GM08714 (cell line): ENCODE data around the gene KANSL3.

Source experiments
- H3K4me3 ChIP-seq: fragments of 200-500 bp; sonication (Bioruptor generic); 2 replicates; pipeline ENCODE4 v1.5.1; 2014; ENCODE audit warnings: mild to moderate bottlenecking, low read length, inconsistent platforms
- ZNF274 ChIP-seq: IDR thresholded peaks from 2 replicates; pipeline ENCODE4 v1.6.1; 2012; ENCODE audit warnings: mild to moderate bottlenecking, low read depth, low read length

Gene KANSL3

GRCh38 chr2:96602330-96602823 is 35.7 kb downstream of the KANSL3 start:
- no peak for TF ChIP-seq ZNF274
- H3K4me3 ChIP-seq: no peak overlapping the region

- no peak for TF ChIP-seq ZNF274
- no peak overlapping the region for H3K4me3 ChIP-seq
Observed at GRCh38 chr2:96601382-96602292, 36.5 kb downstream of the KANSL3 start.

DNA sequence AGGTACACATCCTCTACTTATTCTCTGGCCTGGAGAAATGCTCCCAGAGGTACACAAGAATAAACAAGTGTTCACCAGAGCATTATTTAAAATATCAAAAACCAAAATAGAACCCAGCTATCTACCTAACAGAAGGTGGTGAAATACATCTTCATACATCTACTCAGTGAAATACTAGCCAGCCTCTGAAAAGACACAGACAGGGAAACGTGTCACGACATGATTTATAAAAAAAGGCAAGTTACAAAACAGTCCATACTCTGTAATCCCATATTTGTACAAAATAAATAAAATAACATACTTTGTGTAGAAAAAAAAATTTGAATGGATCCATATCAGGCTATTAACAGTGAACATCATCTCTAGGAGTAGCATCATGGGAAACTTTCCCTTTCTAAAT is 38.2 kb downstream of the KANSL3 start:
- H3K4me3 ChIP-seq: no peak overlapping the region
- TF ChIP-seq ZNF274: no peak

GRCh38 chr2:96596596-96596995 is 41.5 kb downstream of the KANSL3 start:
- H3K4me3 ChIP-seq: no peak overlapping the region
- TF ChIP-seq ZNF274: no peak

DNA sequence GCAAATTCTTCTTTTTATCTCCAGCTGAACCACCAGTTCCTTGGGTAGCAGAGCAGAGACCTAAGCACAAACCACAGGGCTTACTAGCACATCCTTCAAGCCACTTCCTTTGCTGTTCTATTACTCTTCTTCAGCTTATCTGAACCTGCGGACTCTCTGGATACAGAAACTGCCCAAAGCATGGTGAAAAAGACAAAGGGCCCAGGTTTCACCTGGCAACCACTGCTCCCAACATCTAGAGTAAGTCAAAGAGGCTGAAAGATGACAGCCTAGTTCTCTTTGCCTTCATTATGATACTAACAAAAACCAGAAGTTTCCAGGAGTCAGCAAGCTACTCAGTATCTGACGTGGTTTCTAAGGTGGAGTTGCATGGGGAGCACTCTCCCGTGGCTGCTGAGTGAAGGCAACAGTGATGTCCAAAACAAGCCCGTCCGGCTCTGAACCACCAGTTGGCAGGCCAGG is 43.4 kb downstream of the KANSL3 start:
- no peak for TF ChIP-seq ZNF274
- H3K4me3 ChIP-seq: no peak overlapping the region

DNA sequence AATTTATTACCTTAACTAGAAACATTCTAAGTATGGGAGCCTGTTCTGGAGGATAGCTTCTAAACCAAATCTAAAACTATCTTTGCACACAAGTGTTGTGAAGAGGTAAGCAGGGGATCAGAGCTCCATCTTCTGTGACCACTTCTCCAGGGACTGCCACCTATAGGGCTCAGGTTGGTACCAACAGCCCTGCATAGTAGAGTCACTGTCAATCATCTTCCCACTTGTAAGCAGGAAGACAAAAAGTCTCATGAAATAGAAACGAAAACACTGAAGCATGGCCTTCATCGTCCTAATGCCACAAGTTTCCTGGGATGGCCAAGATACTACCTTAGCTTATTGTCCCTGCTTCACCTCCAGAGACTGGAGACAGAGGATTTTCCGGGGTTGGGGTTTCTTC is 43.8 kb downstream of the KANSL3 start:
- H3K4me3 ChIP-seq: no peak overlapping the region
- no peak for TF ChIP-seq ZNF274

DNA sequence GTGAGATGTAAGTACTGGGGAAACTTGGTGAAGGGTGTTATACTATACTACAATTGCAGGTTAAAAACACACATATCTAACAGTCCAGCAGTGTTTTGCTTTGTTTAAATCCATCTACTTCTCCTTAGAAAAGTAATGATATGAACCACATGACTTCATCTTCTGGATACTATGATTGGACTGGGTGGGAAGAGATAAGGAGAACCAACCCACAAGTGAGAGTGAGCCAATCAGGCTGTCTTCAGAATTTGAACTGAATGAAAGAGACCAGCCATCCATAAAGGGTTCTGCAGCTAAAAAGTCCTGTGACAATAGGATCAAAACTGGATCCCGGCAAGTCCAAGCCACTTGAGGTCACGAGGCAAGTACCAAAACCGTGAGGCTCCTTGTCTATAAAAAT is 46.6 kb downstream of the KANSL3 start:
- H3K4me3 ChIP-seq: no peak overlapping the region
- no peak for TF ChIP-seq ZNF274

GRCh38 chr2:96591054-96591453 is 47.1 kb downstream of the KANSL3 start:
- H3K4me3 ChIP-seq: no peak overlapping the region
- no peak for TF ChIP-seq ZNF274

GRCh38 chr2:96587843-96588242 is 50.3 kb downstream of the KANSL3 start:
- no peak for TF ChIP-seq ZNF274
- no peak overlapping the region for H3K4me3 ChIP-seq

DNA sequence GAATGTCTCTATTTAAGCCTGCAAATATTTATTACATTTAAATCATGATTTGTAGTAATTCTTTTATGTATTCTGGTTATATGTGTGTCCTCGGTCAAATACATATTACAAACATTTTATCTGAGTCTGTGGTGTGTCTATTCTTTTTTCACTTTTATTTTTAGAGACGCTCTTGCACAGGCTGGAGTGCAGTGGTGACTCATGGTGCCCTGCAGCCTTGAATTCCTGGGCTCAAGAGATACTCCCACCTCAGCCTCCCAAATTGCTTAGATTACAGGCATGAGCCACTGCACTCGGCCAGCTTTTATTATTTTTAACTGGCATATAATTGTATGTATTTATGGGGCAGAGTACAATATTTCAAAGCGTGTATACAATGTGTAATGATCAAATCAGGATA is 54.1 kb downstream of the KANSL3 start:
- TF ChIP-seq ZNF274: no peak
- no peak overlapping the region for H3K4me3 ChIP-seq

GRCh38 chr2:96580771-96581170 is 57.3 kb downstream of the KANSL3 start:
- no peak overlapping the region for H3K4me3 ChIP-seq
- TF ChIP-seq ZNF274: no peak

GRCh38 chr2:96579422-96579821 is 58.7 kb downstream of the KANSL3 start:
- no peak overlapping the region for H3K4me3 ChIP-seq
- no peak for TF ChIP-seq ZNF274

- TF ChIP-seq ZNF274: no peak
- H3K4me3 ChIP-seq: no peak overlapping the region
Observed at GRCh38 chr2:96578731-96579130, 59.4 kb downstream of the KANSL3 start.

- no peak overlapping the region for H3K4me3 ChIP-seq
- TF ChIP-seq ZNF274: no peak
Observed at GRCh38 chr2:96577501-96577900, 60.6 kb downstream of the KANSL3 start.

DNA sequence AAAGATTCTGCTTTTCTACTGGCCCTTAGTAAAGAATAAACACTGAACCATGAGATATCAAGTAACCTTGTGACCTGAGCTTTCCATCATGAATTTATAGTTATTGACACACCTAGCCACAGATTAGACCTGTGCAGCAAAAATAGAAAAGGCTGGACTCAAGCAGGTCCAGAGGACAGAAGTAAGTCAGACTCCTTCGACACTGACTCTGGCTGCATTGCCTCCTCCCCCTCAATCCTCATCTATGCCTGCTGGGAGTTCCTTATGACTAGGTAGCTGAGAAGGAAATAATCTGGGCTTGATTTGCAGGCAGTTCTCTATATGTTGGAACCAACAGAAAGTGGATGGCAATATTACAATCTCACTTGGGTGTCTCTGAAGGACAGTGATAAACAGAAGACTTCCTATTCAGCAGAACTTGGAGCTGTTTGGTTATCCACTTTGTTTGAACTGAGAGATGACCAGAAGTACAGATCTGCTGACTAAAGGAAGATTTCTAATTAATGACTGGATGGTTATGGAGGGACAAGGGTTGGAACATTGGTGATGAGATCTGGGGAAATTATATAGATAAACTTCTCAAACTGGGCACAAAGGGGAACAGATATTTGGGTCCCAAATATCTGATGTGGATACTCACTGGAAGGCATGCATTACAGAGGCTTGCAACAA is 62.2 kb downstream of the KANSL3 start:
- no peak for TF ChIP-seq ZNF274
- H3K4me3 ChIP-seq: no peak overlapping the region

DNA sequence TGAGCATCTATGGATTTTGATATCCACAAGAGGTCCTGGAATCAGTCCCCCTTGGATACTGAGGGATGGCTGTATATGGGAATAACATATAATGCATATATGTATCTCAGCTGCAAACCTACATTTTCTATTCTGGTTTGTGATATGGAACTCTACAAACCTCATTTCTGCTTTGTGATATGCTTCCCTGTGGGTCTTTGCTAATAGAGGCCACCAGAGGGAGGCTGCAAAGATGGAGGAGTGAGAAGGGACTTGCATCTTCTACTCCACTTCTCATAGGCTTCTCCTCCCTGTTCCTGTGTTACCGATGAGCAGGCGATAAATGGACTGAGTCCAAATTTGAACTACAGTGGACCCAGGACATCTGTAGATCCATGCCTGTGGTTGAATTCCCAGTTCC is 63.7 kb downstream of the KANSL3 start:
- no peak overlapping the region for H3K4me3 ChIP-seq
- TF ChIP-seq ZNF274: no peak
